GM18951 (cell line): ENCODE results near the gene TSPAN31.

Experiments
- POLR2A ChIP-seq: IDR thresholded peaks from 4 replicates; pipeline ENCODE4 v1.6.1; 2011; ENCODE audit warnings: mild to moderate bottlenecking; ENCODE audit not compliant: insufficient read length, insufficient read depth; ENCODE audit errors: extremely low read depth
- in situ Hi-C: fragments of 300-500 bp; cut with MboI; formaldehyde crosslinking; loops from one replicate; pipeline ENCODE4 v1.12.0; 2022; ENCODE audit warnings: low sequenced_read_pairs, mixed read lengths, inconsistent platforms; ENCODE audit not compliant: unreplicated experiment

The TSPAN31 gene

DNA sequence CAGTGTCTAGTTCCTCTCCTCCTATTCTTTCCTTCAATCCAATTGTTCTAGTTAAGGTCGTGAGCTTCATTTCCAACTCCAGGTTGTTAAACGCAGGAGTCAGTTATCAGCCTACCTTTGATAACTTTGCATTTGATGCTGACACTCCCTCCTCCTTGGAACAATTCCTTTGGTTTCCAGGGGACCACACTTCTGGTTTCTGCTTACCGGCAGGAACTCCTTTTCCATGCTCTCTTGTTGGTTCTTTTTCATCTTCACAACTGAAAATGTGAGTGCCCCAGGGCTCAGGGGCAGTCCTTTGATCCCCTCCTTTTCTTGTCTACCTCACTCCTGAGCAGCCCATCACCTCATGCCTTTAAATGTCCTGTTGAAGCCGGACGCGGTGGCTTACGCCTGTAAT, 32.5 kb downstream of the TSPAN31 start:
- no peak for TF ChIP-seq POLR2A
- in situ Hi-C loops, result no loop called here

DNA sequence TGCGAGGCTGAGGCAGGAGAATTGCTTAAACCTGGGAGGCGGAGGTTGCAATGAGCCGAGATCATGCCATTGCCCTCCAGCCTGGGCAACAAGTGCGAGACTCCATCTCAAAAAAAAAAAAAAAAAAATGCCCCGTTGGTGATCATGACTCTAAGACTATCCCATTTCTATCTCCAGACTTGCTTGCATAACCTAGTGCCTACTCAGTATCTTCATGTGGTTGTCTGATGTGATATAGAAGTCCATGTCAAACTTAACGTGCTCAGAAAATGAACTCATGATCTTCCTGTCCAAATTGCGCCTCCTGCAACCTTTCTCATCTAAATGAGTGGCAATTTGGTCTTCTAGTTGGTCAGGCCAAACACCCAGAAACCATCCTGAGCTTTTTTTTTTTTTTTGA, 33.1 kb downstream of the TSPAN31 start:
- TF ChIP-seq POLR2A, result no peak
- in situ Hi-C loops, result no loop called here

DNA sequence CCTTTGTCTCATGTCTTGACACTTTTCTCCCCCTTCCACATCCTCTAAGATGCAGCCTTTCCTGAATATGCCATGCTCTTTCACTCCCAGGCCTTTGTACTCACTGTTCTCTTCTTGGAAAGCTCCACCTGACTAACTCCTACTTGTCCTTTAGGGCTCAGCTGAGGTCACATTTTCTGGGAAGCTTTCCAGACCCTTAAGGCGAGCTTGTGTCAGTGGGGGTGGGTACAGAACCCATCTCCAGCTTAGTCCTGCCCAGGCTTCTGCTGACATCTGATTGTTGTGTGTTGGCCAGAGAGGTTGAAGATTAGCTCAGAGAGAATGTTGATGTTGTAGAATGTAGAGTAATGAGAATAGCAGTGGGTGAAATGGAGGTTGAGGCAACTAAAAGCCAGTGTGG, 34.9 kb downstream of the TSPAN31 start:
- TF ChIP-seq POLR2A, result no peak
- in situ Hi-C loops, result no loop called here

DNA sequence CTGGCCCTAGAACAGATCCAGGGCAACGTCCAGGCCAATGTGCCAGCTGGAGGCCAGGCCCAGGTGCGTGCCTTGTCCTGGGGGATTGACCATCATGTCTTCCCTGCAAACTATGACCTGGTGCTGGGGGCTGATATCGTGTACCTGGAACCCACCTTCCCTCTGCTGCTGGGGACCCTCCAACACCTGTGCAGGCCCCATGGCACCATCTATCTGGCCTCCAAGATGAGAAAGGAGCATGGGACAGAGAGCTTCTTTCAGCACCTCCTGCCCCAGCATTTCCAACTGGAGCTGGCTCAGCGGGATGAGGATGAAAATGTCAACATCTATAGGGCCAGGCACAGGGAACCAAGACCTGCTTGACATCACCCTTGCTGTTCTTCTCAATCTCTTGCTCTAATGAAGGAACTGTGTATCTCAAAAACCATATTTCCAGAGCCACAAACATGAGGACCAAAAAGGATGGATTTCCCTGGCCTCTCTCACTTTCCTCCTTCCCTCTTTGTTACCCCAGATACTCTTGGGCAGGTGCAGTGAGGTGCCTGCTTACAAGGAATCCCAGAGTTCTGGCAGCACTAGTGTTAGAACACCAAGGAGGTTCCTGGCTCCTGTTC, 35.6 kb downstream of the TSPAN31 start:
- TF ChIP-seq POLR2A, result no peak

DNA sequence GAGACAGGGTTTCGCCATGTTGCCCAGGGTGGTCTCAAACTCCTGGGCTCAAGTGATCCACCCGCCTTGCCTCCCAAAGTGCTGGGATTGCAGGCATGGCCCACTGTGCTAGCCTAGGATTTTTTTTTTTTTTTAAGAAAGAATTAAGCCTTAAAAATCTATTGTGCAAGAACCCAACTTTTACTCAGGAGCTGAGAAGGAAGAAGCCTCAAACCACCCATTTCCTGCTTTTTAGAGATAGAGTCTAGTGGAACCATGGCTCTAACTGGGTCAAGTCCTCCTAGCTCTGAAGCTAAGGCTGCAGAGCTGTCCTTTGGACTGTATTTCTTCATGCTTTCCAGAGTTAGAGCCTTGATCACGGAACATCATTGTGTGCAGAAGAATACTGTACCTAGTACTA, 36.4 kb downstream of the TSPAN31 start:
- no peak for TF ChIP-seq POLR2A
- in situ Hi-C loops, result no loop called here

More for the DNA sequence above, 35.6 kb downstream of the TSPAN31 start:
- in situ Hi-C loops, result no loop called here

DNA sequence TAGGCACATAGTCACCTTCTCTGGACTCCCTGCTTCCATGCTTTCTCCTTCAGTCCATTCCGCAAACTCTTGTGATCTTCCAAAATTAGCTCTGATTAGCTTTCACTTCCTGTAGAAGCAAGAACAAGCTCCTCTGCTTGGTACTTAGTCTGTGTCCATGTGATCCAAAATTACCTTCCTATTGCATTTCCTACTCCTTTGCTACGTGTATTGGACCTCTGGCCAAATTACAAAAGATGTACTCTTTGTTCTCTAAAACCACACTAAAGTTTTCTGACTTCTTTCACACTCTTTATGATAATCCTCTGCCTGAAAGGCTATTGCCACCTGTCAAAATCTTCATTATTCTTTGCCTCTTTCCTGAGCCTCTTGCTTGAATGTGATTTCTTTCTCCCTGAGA, 37.0 kb downstream of the TSPAN31 start:
- no peak for TF ChIP-seq POLR2A
- in situ Hi-C loops, result no loop called here

DNA sequence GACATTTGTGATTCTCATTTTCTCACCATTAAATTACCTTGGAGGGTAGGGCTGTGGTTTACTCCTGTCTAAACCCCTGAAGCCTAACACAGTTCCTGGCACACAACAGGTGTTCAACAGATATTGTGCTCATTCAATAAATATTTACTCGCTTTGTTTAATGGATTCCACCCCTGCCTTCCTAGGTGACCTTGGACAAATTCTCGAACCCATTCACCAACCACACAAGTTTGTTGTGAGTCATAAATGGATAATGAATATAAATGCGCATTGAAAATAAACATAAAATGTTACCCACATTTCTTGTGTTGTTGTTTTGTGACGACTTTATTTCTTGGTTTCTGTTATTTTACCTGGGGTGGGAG, 37.4 kb downstream of the TSPAN31 start:
- in situ Hi-C loops, result no loop called here
- no peak for TF ChIP-seq POLR2A

DNA sequence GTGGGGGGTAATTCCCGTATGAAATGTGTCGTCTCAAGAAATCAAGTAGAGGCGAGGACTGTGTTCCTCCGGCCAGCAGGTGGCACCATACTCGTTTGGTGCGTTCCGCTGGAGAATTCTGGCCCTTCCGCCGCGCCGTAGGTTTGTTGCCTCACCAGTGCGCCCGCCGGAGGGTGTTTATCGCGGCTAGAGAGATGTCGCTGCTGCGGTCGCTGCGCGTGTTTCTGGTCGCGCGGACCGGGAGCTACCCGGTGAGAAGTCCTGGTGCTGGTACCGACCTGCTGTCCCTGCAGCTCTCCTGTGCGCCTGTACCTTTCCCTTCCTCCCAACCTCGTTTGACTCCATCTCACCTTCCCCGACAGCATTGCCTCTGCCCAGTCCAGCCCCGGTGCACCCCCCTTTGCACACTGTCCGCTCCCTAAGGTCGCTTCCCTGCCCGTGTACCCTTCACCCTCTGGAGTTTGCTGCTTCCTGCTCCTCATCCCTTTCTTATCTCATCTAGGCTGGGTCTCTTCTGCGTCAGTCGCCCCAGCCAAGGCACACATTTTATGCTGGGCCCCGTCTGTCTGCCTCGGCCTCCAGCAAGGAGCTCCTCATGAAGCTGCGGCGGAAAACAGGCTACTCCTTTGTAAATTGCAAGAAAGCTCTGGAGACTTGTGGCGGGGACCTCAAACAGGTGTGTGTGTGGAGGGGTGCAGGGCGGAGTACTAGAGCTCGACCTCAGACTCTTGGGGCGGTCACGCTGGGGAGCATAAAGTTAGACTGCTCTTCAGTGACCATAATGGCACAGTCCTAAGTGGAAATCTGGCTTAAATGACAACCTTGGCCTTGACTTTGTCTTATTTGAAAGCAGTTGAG, 38.0 kb downstream of the TSPAN31 start, which contains the start of gene TSFM:
TSFM (plus strand) TSS at position 180 of the 858 bp plus-strand sequence; CDS start at position 195, 15 bp downstream.
- in situ Hi-C loops, result no loop called here
- TF ChIP-seq POLR2A, result peak; percentile 88

DNA sequence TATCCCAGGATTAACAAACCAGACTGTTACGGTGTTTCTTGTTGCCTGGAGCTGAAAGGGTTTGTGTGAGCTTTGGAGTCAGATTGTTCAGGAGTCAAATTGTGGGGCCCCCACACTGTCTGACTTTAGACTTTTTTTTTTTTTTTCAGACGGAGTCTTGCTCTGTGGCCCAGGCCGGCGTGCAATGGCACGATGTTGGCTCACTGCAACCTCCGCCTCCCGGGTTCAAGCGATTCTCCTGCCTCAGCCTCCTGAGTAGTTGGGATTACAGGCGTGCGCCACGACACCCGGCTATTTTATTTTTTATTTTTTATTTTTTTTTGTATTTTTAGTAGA, 38.6 kb downstream of the TSPAN31 start:
- in situ Hi-C loops, result no loop called here
- TF ChIP-seq POLR2A, result no peak

DNA sequence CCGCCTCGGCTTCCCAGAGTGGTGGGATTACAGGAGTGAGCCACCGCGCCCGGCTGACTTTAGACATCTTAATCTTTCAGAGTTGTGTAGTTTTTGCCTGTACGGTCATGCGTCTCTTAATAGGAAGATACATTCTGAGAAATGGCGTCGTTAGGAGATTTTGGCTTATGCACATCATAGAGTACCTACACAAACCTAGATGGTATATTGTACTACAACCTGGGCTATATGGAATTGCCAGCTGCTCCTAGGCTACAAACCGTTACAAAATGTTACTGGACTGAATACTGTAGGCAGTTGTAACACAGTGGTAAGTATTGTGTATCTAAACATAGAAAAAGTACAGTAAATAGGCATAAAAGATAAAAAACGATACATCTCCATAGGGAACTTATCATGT, 39.0 kb downstream of the TSPAN31 start:
- in situ Hi-C loops, result no loop called here
- TF ChIP-seq POLR2A, result no peak

DNA sequence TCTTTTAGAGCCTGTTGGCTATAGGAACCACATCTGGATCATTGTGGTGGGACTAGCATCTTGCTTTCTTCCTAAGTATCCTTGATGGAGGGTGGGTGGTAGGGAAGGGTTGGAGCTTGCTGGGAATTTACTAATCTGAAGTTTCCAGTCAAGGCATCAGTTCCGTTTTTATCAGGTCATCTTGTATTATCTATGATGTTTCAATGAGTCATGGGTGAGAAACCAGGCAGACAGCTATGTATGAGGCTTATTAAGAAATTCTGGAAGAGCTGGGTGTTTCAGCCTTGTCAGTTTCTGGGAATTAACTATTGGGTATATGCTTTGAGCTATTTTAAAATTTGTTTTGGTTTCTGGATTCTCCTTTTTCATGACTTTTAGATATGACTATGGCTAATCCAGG, 49.1 kb downstream of the TSPAN31 start:
- in situ Hi-C loops, result no loop called here
- no peak for TF ChIP-seq POLR2A

DNA sequence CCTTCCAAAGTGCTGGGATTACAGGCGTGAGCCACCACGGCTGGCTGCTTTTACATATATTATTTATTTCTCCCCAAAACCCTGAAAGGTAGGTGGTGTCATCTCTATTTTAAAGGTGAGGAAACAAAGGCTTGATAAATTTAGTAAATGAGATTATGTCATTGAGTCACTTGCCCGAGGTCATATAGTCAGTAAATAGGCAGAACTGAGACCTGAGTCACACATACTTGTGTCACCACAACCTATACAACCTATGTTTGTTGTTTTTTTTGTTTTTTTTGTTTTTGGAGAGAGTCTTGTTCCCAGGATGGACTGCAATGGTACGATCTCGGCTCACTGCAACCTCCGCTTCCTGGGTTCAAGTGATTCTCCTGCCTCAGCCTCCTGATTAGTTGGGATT, 50.5 kb downstream of the TSPAN31 start:
- in situ Hi-C loops, result no loop called here
- TF ChIP-seq POLR2A, result no peak

DNA sequence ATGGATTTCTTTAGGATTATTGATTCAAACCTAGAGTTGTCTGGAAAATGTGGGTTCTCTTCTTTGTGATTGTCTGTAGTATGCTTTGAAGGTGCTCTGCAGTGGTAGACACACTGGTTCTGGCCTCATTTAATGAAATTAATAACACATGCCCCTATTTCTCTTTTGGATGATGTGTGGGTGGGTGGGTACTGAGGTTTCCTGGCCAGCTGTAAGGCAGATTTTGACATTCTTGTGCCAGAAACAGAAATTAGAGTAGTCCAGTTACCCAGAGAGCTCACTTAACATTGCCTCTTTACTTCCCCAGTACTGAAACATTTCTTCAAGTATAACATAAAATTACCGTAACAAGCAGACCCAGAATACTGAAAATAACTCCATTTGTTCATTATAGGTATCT, 52.2 kb downstream of the TSPAN31 start:
- TF ChIP-seq POLR2A, result no peak
- in situ Hi-C loops, result no loop called here

DNA sequence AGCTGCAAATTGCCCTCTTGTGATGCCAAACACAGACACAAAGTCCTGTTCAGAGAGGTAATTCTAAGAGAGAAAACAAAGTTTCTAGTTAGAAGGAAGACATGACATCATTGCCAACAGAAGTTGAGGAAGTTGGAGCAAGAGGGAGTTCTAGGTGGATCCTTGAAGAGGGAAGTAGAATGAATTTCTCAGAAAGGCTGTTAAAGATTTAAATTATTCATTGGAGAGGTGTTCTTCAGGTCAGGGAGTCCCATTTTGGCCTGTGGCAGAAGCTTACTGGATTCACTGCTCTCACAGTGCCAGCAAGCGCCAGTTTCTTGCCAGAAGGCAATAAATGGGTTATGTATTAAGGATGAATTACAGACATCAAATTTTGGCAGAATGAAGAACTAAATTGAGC, 53.1 kb downstream of the TSPAN31 start:
- in situ Hi-C loops, result no loop called here
- no peak for TF ChIP-seq POLR2A
